ENCODE measurements around the gene CHAC1. TPM values are rescaled to one million over a fixed set of nuclear protein-coding genes. Genes with fewer than 3 reads are reported as not detected.
"Not testable (repeated sequence)": the region's sequence is repeated elsewhere in the genome, so short reads cannot be mapped to it uniquely, and the experiment has no call there.

CHAC1 gene
- total RNA-seq, 1 experiment from 2014 or later, result 49.4 TPM

DNA sequence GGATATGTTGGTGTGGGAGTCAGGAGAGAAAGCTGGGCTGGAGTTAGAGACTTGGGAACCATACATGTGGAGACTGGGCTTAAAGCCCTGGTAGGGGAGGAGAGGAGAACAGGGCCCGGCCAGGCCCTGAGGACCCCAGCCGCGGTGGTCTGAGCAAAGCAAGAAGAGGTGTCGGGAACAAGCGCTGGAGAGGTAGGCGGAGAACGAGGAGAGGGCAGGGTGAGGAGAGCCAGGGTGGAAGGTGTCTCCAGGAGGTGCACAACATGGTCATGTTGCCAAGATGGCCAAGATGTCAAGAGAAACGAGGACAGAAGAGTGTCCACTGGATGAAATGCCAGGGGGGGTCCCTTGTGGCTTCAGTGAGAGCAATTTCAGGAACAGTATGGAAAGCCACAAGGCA is 5.5 kb downstream of the CHAC1 start:
- no TSS peak for BruUV-seq (replicated peaks)

DNA sequence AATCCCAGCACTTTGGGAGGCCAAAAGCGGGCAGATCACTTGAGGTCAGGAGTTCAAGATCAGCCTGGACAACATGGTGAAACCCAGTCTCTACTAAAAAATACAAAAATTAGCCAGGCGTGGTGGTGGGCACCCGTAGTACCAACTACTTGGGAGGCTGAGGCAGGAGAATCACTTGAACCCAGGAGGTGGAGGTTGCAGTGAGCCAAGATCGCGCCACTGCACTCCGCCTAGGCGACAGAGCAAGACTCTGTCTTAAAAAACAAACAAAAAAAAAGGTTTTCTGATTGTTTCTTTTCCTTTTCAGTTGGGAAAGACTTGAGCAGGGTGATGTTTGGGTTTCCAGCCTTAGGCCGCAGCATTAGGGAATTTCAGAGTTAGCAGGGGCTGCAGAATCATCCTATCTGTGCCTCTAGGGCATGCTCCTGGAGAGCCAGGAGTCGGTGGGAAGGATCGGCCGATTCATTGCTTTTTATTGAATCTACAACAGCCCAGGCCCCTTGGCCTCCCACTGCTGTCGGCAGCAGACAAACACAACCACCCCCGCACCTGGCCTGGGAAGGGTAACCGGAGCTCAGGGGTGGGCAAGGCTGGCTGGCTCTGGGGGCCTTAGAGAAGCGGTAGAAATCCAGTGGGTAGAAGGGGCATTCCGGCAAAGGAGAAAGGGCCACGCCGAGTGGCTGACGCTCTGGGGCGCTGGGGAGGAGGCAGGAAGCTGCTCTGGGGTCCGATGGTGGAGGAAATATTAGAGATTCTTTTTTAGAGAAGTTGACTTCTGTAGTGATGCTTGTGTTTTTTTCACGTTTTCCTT is 6.3 kb downstream of the CHAC1 start:
- no peak overlapping the region for H3K4me3 Mint-ChIP-seq (ENCODE audit: unreplicated experiment)
- TF ChIP-seq, protein P1, sequence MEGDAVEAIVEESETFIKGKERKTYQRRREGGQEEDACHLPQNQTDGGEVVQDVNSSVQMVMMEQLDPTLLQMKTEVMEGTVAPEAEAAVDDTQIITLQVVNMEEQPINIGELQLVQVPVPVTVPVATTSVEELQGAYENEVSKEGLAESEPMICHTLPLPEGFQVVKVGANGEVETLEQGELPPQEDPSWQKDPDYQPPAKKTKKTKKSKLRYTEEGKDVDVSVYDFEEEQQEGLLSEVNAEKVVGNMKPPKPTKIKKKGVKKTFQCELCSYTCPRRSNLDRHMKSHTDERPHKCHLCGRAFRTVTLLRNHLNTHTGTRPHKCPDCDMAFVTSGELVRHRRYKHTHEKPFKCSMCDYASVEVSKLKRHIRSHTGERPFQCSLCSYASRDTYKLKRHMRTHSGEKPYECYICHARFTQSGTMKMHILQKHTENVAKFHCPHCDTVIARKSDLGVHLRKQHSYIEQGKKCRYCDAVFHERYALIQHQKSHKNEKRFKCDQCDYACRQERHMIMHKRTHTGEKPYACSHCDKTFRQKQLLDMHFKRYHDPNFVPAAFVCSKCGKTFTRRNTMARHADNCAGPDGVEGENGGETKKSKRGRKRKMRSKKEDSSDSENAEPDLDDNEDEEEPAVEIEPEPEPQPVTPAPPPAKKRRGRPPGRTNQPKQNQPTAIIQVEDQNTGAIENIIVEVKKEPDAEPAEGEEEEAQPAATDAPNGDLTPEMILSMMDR (IDR thresholded peaks at IDR 0.05; ENCODE audit: unreplicated experiment), result no peak

More for the DNA sequence above, 5.5 kb downstream of the CHAC1 start:
- no peak overlapping the region for H3K4me3 Mint-ChIP-seq (ENCODE audit: unreplicated experiment)
- TF ChIP-seq, protein P1 (IDR thresholded peaks at IDR 0.05; ENCODE audit: unreplicated experiment), result no peak
- intact Hi-C loops (cut with micrococcal nuclease), result no loop called here
- peaks cover 12% of the 10 kb centered on the region for H3K36me3 Mint-ChIP-seq (ENCODE audit: insufficient read depth, unreplicated experiment)
- peaks cover 38% of the 10 kb centered on the region for H3K4me1 Mint-ChIP-seq (ENCODE audit: insufficient read depth, unreplicated experiment)
- no peak for DNase-seq (ENCODE audit: unreplicated experiment)
- no peak overlapping the region for H3K27ac Mint-ChIP-seq (ENCODE audit: low read depth, unreplicated experiment)
- ChIA-PET POLR2A (interaction anchor here (1.1 to 2.0 kb wide), 2 partner anchors 8 to 17 kb away, joined by 4 to 5 read pairs; no protein-coding TSS in a partner anchor), CTCF (interaction anchor here (2.1 kb wide), 1 partner anchor 54 kb away, joined by 8 read pairs; no protein-coding TSS in a partner anchor)
- no peaks in the 10 kb centered on the region for H3K27me3 Mint-ChIP-seq (ENCODE audit: insufficient read depth, unreplicated experiment)
- no peaks in the 10 kb centered on the region for H3K9me3 Mint-ChIP-seq (ENCODE audit: unreplicated experiment)

DNA sequence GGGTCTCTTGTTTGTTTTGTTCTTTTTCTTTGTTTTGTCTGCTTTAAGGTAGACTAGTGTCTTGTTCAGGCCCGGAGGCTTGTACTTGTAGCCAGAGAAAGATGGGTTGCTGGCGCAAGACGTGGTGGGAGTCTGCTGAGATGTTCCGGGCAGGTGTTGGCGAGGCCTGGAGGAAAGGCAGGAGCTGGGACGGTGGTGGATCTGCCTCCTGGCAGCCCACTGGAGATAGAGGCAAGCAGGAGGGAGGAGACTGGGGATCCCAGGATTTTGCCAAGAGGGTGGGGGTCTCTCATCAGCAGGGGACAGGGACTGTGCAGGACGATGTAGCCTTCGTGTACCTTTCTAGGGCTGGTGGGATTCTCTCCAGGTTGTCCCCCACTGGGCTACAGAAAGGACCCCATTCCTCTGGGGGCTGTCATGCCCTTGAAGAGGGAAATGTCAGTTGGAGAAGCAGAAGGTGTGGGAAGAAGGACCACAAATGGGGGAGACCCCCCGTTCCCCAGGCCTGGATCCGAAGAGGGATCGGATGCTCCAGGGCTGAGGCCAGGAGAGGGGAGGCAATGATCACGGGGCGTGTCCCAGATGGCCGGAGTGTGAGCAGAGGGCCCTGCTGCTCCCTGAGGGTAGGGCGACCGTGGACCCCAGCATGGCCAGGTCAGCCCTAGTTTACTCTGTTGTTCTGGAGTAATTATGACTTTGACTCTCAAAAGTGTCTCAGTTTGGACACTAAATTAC is 7.0 kb downstream of the CHAC1 start:
- no peak overlapping the region for H3K27ac Mint-ChIP-seq (ENCODE audit: low read depth, unreplicated experiment)
- peaks cover 31% of the 10 kb centered on the region for H3K4me1 Mint-ChIP-seq (ENCODE audit: insufficient read depth, unreplicated experiment)
- peaks cover 1% of the 10 kb centered on the region for H3K36me3 Mint-ChIP-seq (ENCODE audit: insufficient read depth, unreplicated experiment)
- TF ChIP-seq, protein P1 (IDR thresholded peaks at IDR 0.05; ENCODE audit: unreplicated experiment), result no peak
- no peaks in the 10 kb centered on the region for H3K9me3 Mint-ChIP-seq (ENCODE audit: unreplicated experiment)
- H3K4me3 Mint-ChIP-seq (ENCODE audit: unreplicated experiment), result no peak overlapping the region
- CTCF ChIA-PET, result no interaction called here
- no peak for DNase-seq (ENCODE audit: unreplicated experiment)
- BruUV-seq (replicated peaks), result no TSS peak
- POLR2A ChIA-PET, result no interaction called here
- intact Hi-C loops (cut with micrococcal nuclease), result no loop called here
- H3K27me3 Mint-ChIP-seq (ENCODE audit: insufficient read depth, unreplicated experiment), result no peaks in the 10 kb centered on the region

More for the DNA sequence above, 6.3 kb downstream of the CHAC1 start:
- Mint-ChIP-seq H3K27ac (ENCODE audit: low read depth, unreplicated experiment) (no peak overlapping the region), H3K27me3 (ENCODE audit: insufficient read depth, unreplicated experiment) (no peaks in the 10 kb centered on the region), H3K9me3 (ENCODE audit: unreplicated experiment) (no peaks in the 10 kb centered on the region), H3K36me3 (ENCODE audit: insufficient read depth, unreplicated experiment) (peaks cover 9% of the 10 kb centered on the region), H3K4me1 (ENCODE audit: insufficient read depth, unreplicated experiment) (peaks cover 31% of the 10 kb centered on the region)
- ChIA-PET POLR2A (interaction anchor here (1.1 kb wide), 1 partner anchor 9 kb away, joined by 5 read pairs; no protein-coding TSS in a partner anchor), CTCF (interaction anchor here (0.9 kb wide), 1 partner anchor 17 kb away, joined by 3 read pairs; no protein-coding TSS in a partner anchor)
- intact Hi-C loops (cut with micrococcal nuclease), result no loop called here
- DNase-seq (ENCODE audit: unreplicated experiment), result no peak
- no TSS peak for BruUV-seq (replicated peaks)

DNA sequence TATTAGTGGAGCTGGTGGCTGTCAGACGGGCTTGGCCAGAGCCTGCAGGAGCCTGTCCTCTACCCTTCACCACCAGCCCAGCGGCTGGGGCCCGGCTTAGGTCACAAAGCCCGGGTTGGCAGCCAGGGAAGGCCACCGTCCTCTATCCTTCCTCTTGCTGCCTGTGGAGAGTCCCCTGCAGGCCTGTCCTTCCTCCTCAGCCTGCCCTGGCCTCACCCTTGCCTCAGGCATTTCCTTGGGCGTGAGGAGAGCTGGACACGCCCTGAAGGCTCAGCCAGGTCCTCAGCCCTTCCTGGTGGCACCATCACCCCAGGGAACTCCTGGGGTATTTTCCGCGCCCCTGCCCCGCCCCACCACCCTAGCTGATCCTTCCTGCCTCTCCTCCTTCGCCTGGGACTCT is 7.7 kb downstream of the CHAC1 start:
- no TSS peak for BruUV-seq (replicated peaks)
- Mint-ChIP-seq H3K27ac (ENCODE audit: low read depth, unreplicated experiment) (no peak overlapping the region), H3K4me1 (ENCODE audit: insufficient read depth, unreplicated experiment) (peaks cover 27% of the 10 kb centered on the region), H3K4me3 (ENCODE audit: unreplicated experiment) (no peak overlapping the region), H3K27me3 (ENCODE audit: insufficient read depth, unreplicated experiment) (no peaks in the 10 kb centered on the region), H3K36me3 (ENCODE audit: insufficient read depth, unreplicated experiment) (no peaks in the 10 kb centered on the region), H3K9me3 (ENCODE audit: unreplicated experiment) (no peaks in the 10 kb centered on the region)
- CTCF ChIA-PET, result interaction anchor here (0.7 kb wide), 1 partner anchor 19 kb away, joined by 3 read pairs; no protein-coding TSS in a partner anchor
- POLR2A ChIA-PET, result no interaction called here
- TF ChIP-seq, protein P1 (IDR thresholded peaks at IDR 0.05; ENCODE audit: unreplicated experiment), result no peak
- intact Hi-C loops (cut with micrococcal nuclease), result no loop called here
- DNase-seq (ENCODE audit: unreplicated experiment), result no peak

DNA sequence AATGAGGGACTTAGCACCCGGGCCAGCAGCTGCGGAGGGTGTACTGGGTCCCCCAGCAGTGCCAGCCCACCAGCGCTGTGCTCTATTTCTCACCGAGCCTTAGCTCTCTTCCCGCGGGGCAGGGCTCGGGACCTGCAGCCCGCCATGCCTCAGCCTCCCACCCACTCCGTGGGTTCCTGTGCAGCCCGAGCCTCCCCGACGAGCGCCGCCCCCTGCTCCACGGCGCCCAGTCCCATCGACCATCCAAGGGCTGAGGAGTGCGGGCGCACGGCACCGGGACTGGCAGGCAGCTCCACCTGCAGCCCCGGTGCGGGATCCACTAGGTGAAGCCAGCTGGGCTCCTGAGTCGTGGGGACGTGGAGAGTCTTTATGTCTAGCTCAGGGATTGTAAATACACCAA is 8.5 kb downstream of the CHAC1 start:
- ChIA-PET CTCF (interaction anchor here (0.7 kb wide), 1 partner anchor 19 kb away, joined by 3 read pairs; no protein-coding TSS in a partner anchor), POLR2A (interaction anchor here (0.6 kb wide), 1 partner anchor 11 kb away, joined by 3 read pairs; no protein-coding TSS in a partner anchor)
- H3K36me3 Mint-ChIP-seq (ENCODE audit: insufficient read depth, unreplicated experiment); DNase-seq (ENCODE audit: unreplicated experiment); H3K27ac Mint-ChIP-seq (ENCODE audit: low read depth, unreplicated experiment); H3K4me3 Mint-ChIP-seq (ENCODE audit: unreplicated experiment); H3K9me3 Mint-ChIP-seq (ENCODE audit: unreplicated experiment); intact Hi-C loops (cut with micrococcal nuclease); BruUV-seq (replicated peaks); H3K27me3 Mint-ChIP-seq (ENCODE audit: insufficient read depth, unreplicated experiment): not testable (repeated sequence)
- H3K4me1 Mint-ChIP-seq (ENCODE audit: insufficient read depth, unreplicated experiment), result peaks cover 21% of the 10 kb centered on the region

DNA sequence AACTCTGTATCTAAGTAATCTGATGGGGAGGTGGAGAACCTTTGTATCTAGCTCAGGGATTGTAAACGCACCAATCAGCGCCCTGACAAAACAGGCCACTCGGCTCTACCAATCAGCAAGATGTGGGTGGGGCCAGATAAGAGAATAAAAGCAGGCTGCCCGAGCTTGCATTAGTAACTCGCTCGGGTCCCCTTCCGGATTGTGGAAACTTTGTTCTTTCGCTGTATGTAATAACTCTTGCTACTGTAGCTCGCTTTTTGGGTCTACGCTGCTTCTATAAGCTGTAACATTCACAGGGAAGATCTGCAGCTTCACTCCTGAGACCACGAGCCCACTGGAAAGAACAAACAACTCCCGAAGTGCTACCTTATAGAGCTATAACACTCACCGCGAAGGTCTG is 9.0 kb downstream of the CHAC1 start:
- H3K27ac Mint-ChIP-seq (ENCODE audit: low read depth, unreplicated experiment); H3K36me3 Mint-ChIP-seq (ENCODE audit: insufficient read depth, unreplicated experiment); intact Hi-C loops (cut with micrococcal nuclease); H3K4me3 Mint-ChIP-seq (ENCODE audit: unreplicated experiment); H3K27me3 Mint-ChIP-seq (ENCODE audit: insufficient read depth, unreplicated experiment); H3K9me3 Mint-ChIP-seq (ENCODE audit: unreplicated experiment); BruUV-seq (replicated peaks); DNase-seq (ENCODE audit: unreplicated experiment); CTCF ChIA-PET: not testable (repeated sequence)
- POLR2A ChIA-PET, result interaction anchor here (0.6 kb wide), 1 partner anchor 12 kb away, joined by 3 read pairs; no protein-coding TSS in a partner anchor
- peaks cover 21% of the 10 kb centered on the region for H3K4me1 Mint-ChIP-seq (ENCODE audit: insufficient read depth, unreplicated experiment)

Data from MCF 10A (cell line).